Activated CD8-positive, alpha-beta T cell treated with anti-CD3 and anti-CD28 coated beads, Interleukin-2, amount 10 ng/mL, durations not matched to agents 7 days and 5 days (primary cell): ENCODE measurements around the gene SPTLC3. TPM values are rescaled to one million over a fixed set of nuclear protein-coding genes. Genes with fewer than 3 reads are reported as not detected.

ENCODE experiments used
- ATAC-seq: fragments of 150-1000 bp; cut with Tn5 transposase; one replicate; pipeline ENCODE4 v1.10.0; 2021; ENCODE audit warnings: moderate library complexity
- CTCF ChIA-PET: fragments of 350-600 bp; sonication (Branson Sonifier 250); formaldehyde crosslinking; loops from one replicate; lab custom pipeline; 2021; ENCODE audit warnings: antibody characterized with exemption; lab: Charles Lee
- POLR2A ChIA-PET: fragments of 350-600 bp; sonication (Branson Sonifier 250); formaldehyde crosslinking; loops from one replicate; lab custom pipeline; 2021; ENCODE audit warnings: antibody characterized with exemption; lab: Charles Lee
- DNase-seq: peaks from one replicate; pipeline ENCODE4 v3.0.0-alpha.2; 2020
- H3K27ac Mint-ChIP-seq: one replicate; pipeline ENCODE4 v1.8.0; 2021; ENCODE audit warnings: mild to moderate bottlenecking, mixed read lengths
- H3K27me3 Mint-ChIP-seq: one replicate; pipeline ENCODE4 v1.8.0; 2021; ENCODE audit warnings: low read depth, mixed read lengths
- H3K36me3 Mint-ChIP-seq: one replicate; pipeline ENCODE4 v1.8.0; 2021; ENCODE audit warnings: low read depth, mixed read lengths
- H3K4me1 Mint-ChIP-seq: one replicate; pipeline ENCODE4 v1.8.0; 2021; ENCODE audit warnings: low read depth, mixed read lengths
- H3K4me3 Mint-ChIP-seq: one replicate; pipeline ENCODE4 v1.8.0; 2021; ENCODE audit warnings: mild to moderate bottlenecking, mixed read lengths
- H3K9me3 Mint-ChIP-seq: one replicate; pipeline ENCODE4 v1.8.0; 2022; ENCODE audit warnings: mixed read lengths; ENCODE audit not compliant: insufficient read depth
- total RNA-seq, 2 experiments: library from RNA; stranded (reverse); gene quantifications; one replicate each; pipeline ENCODE4 v1.2.3, GENCODE V29; 2021

Gene SPTLC3
- total RNA-seq, 2 experiments from 2014 or later = 0.05 to 0.37 TPM

GRCh38 chr20:13022401-13023155 is 13.8 kb downstream of the SPTLC3 start:
- no peak for DNase-seq
- Mint-ChIP-seq H3K36me3 (no peaks in the 10 kb centered on the region), H3K27ac (no peak overlapping the region), H3K9me3 (no peaks in the 10 kb centered on the region), H3K27me3 (no peaks in the 10 kb centered on the region), H3K4me1 (no peaks in the 10 kb centered on the region), H3K4me3 (no peak overlapping the region)
- ChIA-PET POLR2A (no interaction called here), CTCF (no interaction called here)
- no peak for ATAC-seq

DNA sequence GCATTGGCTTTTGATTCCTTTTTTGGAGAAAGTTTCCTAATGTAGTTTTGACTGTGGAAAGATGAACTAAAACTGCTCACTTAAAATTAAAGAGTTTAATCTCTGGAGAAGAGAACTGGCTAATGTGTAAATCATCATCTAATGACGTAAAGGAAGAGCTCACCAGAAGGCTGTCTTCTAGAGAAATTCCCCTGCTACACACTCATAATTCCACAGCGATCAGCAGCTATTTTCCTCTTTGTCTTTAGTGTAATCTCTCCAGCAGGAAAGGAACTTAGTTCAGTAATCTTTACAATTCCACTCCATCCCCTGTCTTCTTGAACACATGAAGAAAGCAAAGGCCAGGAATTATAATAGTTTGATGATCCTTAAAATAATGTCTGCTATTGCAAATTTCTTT is 15.8 kb downstream of the SPTLC3 start:
- H3K9me3 Mint-ChIP-seq = no peaks in the 10 kb centered on the region
- DNase-seq (no peak), ATAC-seq (no peak)
- ChIA-PET CTCF (no interaction called here), POLR2A (no interaction called here)
- H3K4me1 Mint-ChIP-seq = no peaks in the 10 kb centered on the region
- H3K27me3 Mint-ChIP-seq = no peaks in the 10 kb centered on the region
- no peaks in the 10 kb centered on the region for H3K36me3 Mint-ChIP-seq
- no peak overlapping the region for H3K4me3 Mint-ChIP-seq
- H3K27ac Mint-ChIP-seq = no peak overlapping the region

DNA sequence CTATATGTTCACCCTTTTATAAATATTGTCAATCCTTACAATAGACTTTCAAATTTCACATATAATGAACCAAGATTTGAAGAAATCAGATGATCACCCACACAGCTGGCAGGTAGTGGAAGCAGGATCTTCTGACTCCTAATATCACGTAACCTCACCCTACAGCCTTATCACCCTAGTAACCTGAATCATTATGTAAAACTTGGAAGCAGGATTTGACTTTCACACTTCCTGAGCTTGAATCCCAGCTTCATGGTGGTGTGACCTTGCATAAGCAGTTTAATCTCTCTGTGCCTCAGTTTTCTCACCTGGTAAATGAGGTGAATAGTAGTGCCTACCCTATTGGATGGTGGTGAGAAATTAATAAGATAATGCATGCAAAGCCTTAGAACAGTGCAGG is 16.4 kb downstream of the SPTLC3 start:
- CTCF ChIA-PET = no interaction called here
- Mint-ChIP-seq H3K4me3 (no peak overlapping the region), H3K27me3 (no peaks in the 10 kb centered on the region), H3K9me3 (no peaks in the 10 kb centered on the region), H3K4me1 (no peaks in the 10 kb centered on the region), H3K36me3 (no peaks in the 10 kb centered on the region), H3K27ac (no peak overlapping the region)
- ATAC-seq (no peak), DNase-seq (no peak)
- POLR2A ChIA-PET = no interaction called here

DNA sequence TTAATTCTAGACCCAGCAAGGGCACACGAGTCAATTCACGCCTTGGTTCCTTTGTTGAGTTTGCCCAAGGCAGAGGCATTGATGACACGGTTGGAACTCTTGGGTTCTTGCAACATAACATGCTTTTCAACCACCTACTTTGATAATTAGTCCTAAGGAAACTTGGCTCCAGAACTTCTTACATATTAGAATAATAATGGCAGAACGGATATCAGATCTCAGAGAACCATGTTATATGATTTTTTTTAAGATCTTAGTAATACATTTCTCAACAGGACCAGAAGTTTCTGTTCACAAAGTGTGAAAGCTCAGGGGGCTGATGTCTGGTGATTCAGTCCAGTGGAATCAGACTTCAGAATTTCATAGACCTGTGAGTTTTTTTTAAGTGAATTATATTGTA is 19.2 kb downstream of the SPTLC3 start:
- DNase-seq (no peak), ATAC-seq (no peak)
- H3K27ac Mint-ChIP-seq = no peak overlapping the region
- no peaks in the 10 kb centered on the region for H3K4me1 Mint-ChIP-seq
- H3K27me3 Mint-ChIP-seq = no peaks in the 10 kb centered on the region
- H3K9me3 Mint-ChIP-seq = no peaks in the 10 kb centered on the region
- ChIA-PET POLR2A (no interaction called here), CTCF (no interaction called here)
- no peak overlapping the region for H3K4me3 Mint-ChIP-seq
- H3K36me3 Mint-ChIP-seq = no peaks in the 10 kb centered on the region

DNA sequence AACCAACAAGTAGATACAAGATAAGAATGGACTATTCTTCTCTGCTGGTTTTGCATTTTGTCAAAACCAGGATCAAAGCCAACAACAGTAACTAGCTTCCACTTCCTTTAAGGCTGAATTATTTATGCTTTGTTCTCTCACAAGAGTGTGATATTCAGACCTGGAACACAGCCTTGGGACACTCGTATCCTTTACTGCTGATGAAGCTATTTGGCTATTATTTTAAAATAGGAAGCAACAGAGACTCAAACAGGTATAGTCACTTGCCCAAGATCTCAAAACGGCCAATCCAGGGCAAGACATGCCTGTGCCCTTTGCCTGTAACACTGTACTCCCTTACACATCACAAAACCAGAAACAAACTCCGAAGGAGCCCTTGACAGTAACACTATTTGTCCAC is 19.9 kb downstream of the SPTLC3 start:
- H3K4me3 Mint-ChIP-seq = no peak overlapping the region
- no peaks in the 10 kb centered on the region for H3K36me3 Mint-ChIP-seq
- ATAC-seq (no peak), DNase-seq (no peak)
- CTCF ChIA-PET = no interaction called here
- H3K27me3 Mint-ChIP-seq = no peaks in the 10 kb centered on the region
- no peak overlapping the region for H3K27ac Mint-ChIP-seq
- POLR2A ChIA-PET = no interaction called here
- H3K9me3 Mint-ChIP-seq = no peaks in the 10 kb centered on the region
- no peaks in the 10 kb centered on the region for H3K4me1 Mint-ChIP-seq

DNA sequence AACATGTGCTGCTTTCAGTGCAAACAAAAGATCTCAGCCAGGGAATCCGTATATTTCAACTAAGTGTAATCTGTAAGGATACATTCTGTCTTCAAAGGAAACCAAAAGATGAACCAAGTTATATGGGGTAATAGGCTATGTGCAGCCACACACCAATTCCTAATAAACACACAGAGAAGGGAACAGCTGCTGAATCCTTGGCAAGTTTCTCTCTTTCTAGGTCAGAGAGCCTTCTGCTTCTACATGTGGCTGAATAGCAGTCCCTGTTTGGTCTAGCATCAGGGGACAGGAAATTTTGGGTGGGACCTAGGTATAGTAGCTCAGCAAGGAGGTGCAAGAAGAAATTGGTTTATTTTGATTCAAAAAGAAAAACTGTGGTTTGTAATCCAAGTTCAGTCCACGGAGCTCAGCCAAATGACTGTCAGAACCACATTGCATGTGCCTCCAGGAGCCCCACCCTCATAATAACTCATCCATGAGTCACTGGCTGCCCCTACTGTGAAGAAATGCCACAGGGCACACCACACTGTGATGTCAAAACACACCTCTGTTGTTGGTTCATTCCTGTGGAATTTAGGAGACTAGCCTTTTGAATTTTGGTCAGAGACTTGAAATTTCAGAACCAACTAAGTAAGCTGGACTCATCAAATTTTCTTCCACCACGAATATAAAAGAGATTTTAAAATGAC is 21.1 kb downstream of the SPTLC3 start:
- ChIA-PET CTCF (no interaction called here), POLR2A (no interaction called here)
- ATAC-seq (no peak), DNase-seq (no peak)
- Mint-ChIP-seq H3K27ac (no peak overlapping the region), H3K36me3 (no peaks in the 10 kb centered on the region), H3K9me3 (no peaks in the 10 kb centered on the region), H3K4me3 (no peak overlapping the region), H3K4me1 (no peaks in the 10 kb centered on the region), H3K27me3 (no peaks in the 10 kb centered on the region)

GRCh38 chr20:13031751-13032150 is 23.0 kb downstream of the SPTLC3 start:
- ChIA-PET CTCF (no interaction called here), POLR2A (no interaction called here)
- Mint-ChIP-seq H3K4me1 (no peaks in the 10 kb centered on the region), H3K27me3 (no peaks in the 10 kb centered on the region), H3K4me3 (no peak overlapping the region), H3K27ac (no peak overlapping the region), H3K9me3 (no peaks in the 10 kb centered on the region), H3K36me3 (no peaks in the 10 kb centered on the region)
- no peak for ATAC-seq
- DNase-seq = no peak

GRCh38 chr20:13034115-13034514 is 25.3 kb downstream of the SPTLC3 start:
- Mint-ChIP-seq H3K27me3 (no peaks in the 10 kb centered on the region), H3K4me1 (no peaks in the 10 kb centered on the region), H3K9me3 (no peaks in the 10 kb centered on the region), H3K4me3 (no peak overlapping the region), H3K36me3 (no peaks in the 10 kb centered on the region), H3K27ac (no peak overlapping the region)
- ATAC-seq (no peak), DNase-seq (no peak)
- CTCF ChIA-PET = no interaction called here
- POLR2A ChIA-PET = no interaction called here

- no peak overlapping the region for H3K27ac Mint-ChIP-seq
- H3K4me3 Mint-ChIP-seq = no peak overlapping the region
- no peaks in the 10 kb centered on the region for H3K36me3 Mint-ChIP-seq
- ChIA-PET POLR2A (no interaction called here), CTCF (no interaction called here)
- H3K27me3 Mint-ChIP-seq = no peaks in the 10 kb centered on the region
- H3K4me1 Mint-ChIP-seq = no peaks in the 10 kb centered on the region
- ATAC-seq = no peak
- DNase-seq = no peak
- H3K9me3 Mint-ChIP-seq = no peaks in the 10 kb centered on the region
Measured at GRCh38 chr20:13034936-13035335, 26.2 kb downstream of the SPTLC3 start.

DNA sequence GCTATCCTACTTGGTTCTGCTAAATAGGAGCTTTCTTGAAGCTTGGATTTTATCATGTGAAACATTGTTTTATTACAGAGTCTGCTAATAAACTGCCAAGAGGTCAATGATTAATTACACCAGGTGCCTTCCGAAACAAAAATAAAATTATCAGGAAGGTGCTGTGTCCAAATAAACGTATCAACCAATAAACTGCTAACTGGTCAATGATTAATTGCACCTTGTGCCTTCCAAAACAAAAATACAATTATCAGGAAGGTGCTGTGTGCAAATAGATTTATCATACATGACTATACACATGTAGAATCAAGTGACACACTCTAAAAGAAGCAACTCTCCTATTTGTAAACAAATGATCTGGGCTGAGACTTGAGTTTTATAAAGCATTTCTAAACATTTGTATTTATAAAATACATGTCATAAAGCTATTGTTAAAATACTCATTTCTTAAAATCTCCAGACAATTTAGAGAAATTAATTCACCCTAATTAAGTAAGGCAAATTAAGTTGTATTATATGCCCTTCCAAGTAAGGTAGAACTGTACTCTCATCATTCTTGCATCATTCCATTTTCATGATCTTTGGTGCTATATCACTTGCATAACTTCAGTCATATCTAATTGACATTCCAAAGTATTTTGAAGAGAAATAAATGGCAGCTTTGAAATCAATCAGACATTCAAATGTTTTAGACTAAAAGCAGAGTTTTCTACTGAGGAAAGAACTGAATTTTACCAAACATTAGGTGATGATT is 26.8 kb downstream of the SPTLC3 start:
- ATAC-seq (no peak), DNase-seq (no peak)
- no peaks in the 10 kb centered on the region for H3K9me3 Mint-ChIP-seq
- no peak overlapping the region for H3K27ac Mint-ChIP-seq
- no peaks in the 10 kb centered on the region for H3K4me1 Mint-ChIP-seq
- no peaks in the 10 kb centered on the region for H3K27me3 Mint-ChIP-seq
- CTCF ChIA-PET = no interaction called here
- POLR2A ChIA-PET = no interaction called here
- H3K4me3 Mint-ChIP-seq = no peak overlapping the region
- no peaks in the 10 kb centered on the region for H3K36me3 Mint-ChIP-seq

- Mint-ChIP-seq H3K27ac (no peak overlapping the region), H3K4me1 (no peaks in the 10 kb centered on the region), H3K27me3 (no peaks in the 10 kb centered on the region), H3K36me3 (no peaks in the 10 kb centered on the region), H3K4me3 (no peak overlapping the region), H3K9me3 (no peaks in the 10 kb centered on the region)
- no peak for DNase-seq
- CTCF ChIA-PET = no interaction called here
- no peak for ATAC-seq
- POLR2A ChIA-PET = no interaction called here
Measured at GRCh38 chr20:13037727-13038126, 29.0 kb downstream of the SPTLC3 start.
